ENCODE measurements around the gene CHST15. TPM values are rescaled to one million over a fixed set of nuclear protein-coding genes. Genes with fewer than 3 reads are reported as not detected.
A peak's percentile ranks its signal among the peaks of the same experiment; 100 is the strongest.
"Not testable (repeated sequence)": the region's sequence is repeated elsewhere in the genome, so short reads cannot be mapped to it uniquely, and the experiment has no call there.

The CHST15 gene
- polyA plus RNA-seq, 4 donors = 0.45 to 8.5 (median 4.0) TPM

- DNase-seq (no peak), FAIRE-seq (no peak)
- no peaks in the 10 kb centered on the region for H3K36me3 ChIP-seq (ENCODE audit: control insufficient read depth in 3 of 3, insufficient read depth in 2 of 3, low read depth in 1 of 3, low read length in 3 of 3)
- peaks cover 0 to under 1% (median 0%) of the 10 kb centered on the region in 3 donors for H3K4me1 ChIP-seq (ENCODE audit: control insufficient read depth in 3 of 3, insufficient read depth in 2 of 3, low read depth in 1 of 3, low read length in 2 of 3)
- WGBS, 3 donors = 53 to 61% (median 60%) methylated on average over 4 of the region's 4 CpGs
- no peak overlapping the region for H3K27ac ChIP-seq (ENCODE audit: low read depth in 1 of 3, low read length in 2 of 3)
- H3K4me3 ChIP-seq (ENCODE audit: low read depth in 1 of 3, low read length in 3 of 3) = no peak overlapping the region
- peaks cover 3 to 35% (median 5%) of the 10 kb centered on the region in 3 donors for H3K27me3 ChIP-seq (ENCODE audit: control insufficient read depth in 3 of 3, insufficient read depth in 3 of 3, low read length in 3 of 3)
- peaks cover 0 to 16% of the 10 kb centered on the region in 2 donors for H3K9me3 ChIP-seq (ENCODE audit: control insufficient read depth in 2 of 2, insufficient read depth in 1 of 2, low read depth in 1 of 2, low read length in 1 of 2)
These were observed 6.2 kb upstream of the CHST15 start for GRCh38 chr10:124099604-124100003.

GRCh38 chr10:124098575-124098974 lies 5.2 kb upstream of the CHST15 start:
- Histone ChIP-seq H3K27ac (ENCODE audit: low read depth in 1 of 3, low read length in 2 of 3) (no peak overlapping the region), H3K4me1 (ENCODE audit: control insufficient read depth in 3 of 3, insufficient read depth in 2 of 3, low read depth in 1 of 3, low read length in 2 of 3) (peaks cover 0 to 3% (median 3%) of the 10 kb centered on the region in 3 donors), H3K36me3 (ENCODE audit: control insufficient read depth in 3 of 3, insufficient read depth in 2 of 3, low read depth in 1 of 3, low read length in 3 of 3) (no peaks in the 10 kb centered on the region), H3K27me3 (ENCODE audit: control insufficient read depth in 3 of 3, insufficient read depth in 3 of 3, low read length in 3 of 3) (peaks cover 4 to 45% (median 5%) of the 10 kb centered on the region in 3 donors), H3K4me3 (ENCODE audit: low read depth in 1 of 3, low read length in 3 of 3) (no peak overlapping the region), H3K9me3 (ENCODE audit: control insufficient read depth in 2 of 2, insufficient read depth in 1 of 2, low read depth in 1 of 2, low read length in 1 of 2) (peaks cover 0 to 16% of the 10 kb centered on the region in 2 donors)
- DNase-seq (no peak), FAIRE-seq (no peak)
- WGBS, 3 donors = 84 to 90% (median 86%) methylated on average over 10 of the region's 10 CpGs

DNA sequence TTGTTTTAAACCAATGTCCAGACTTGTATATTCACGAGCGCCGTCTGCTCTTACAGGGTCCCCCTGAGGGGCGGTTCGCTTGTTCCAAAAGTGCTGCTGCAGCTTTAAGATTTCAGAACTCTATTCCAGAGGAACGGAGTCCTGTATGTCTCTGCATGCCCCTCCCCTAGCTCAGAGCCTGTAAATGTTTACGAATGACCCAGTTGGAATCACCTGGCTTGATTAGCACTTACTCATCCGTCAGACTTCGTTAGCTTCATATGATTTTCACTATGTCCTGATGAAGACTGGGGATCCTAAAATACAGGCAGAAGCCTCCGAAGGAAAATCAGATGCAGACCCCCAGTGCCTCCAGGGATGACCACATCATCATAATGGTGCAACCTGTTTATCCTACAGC lies 4.5 kb upstream of the CHST15 start:
- FAIRE-seq (no peak), DNase-seq (no peak)
- peaks cover 0 to 5% (median 3%) of the 10 kb centered on the region in 3 donors for H3K4me1 ChIP-seq (ENCODE audit: control insufficient read depth in 3 of 3, insufficient read depth in 2 of 3, low read depth in 1 of 3, low read length in 2 of 3)
- WGBS, 3 donors = 47 to 58% (median 51%) methylated on average over 10 of the region's 10 CpGs
- no peak overlapping the region for H3K27ac ChIP-seq (ENCODE audit: low read depth in 1 of 3, low read length in 2 of 3)
- H3K9me3 ChIP-seq (ENCODE audit: control insufficient read depth in 2 of 2, insufficient read depth in 1 of 2, low read depth in 1 of 2, low read length in 1 of 2) = peaks cover 0 to 16% of the 10 kb centered on the region in 2 donors
- H3K27me3 ChIP-seq (ENCODE audit: control insufficient read depth in 3 of 3, insufficient read depth in 3 of 3, low read length in 3 of 3) = peaks cover 5 to 50% (median 11%) of the 10 kb centered on the region in 3 donors
- H3K4me3 ChIP-seq (ENCODE audit: low read depth in 1 of 3, low read length in 3 of 3) = no peak overlapping the region
- H3K36me3 ChIP-seq (ENCODE audit: control insufficient read depth in 3 of 3, insufficient read depth in 2 of 3, low read depth in 1 of 3, low read length in 3 of 3) = no peaks in the 10 kb centered on the region

- Histone ChIP-seq H3K36me3 (ENCODE audit: control insufficient read depth in 3 of 3, insufficient read depth in 2 of 3, low read depth in 1 of 3, low read length in 3 of 3) (no peaks in the 10 kb centered on the region), H3K27ac (ENCODE audit: low read depth in 1 of 3, low read length in 2 of 3) (no peak overlapping the region), H3K4me3 (ENCODE audit: low read depth in 1 of 3, low read length in 3 of 3) (no peak overlapping the region), H3K9me3 (ENCODE audit: control insufficient read depth in 2 of 2, insufficient read depth in 1 of 2, low read depth in 1 of 2, low read length in 1 of 2) (peaks cover 0 to 16% of the 10 kb centered on the region in 2 donors), H3K4me1 (ENCODE audit: control insufficient read depth in 3 of 3, insufficient read depth in 2 of 3, low read depth in 1 of 3, low read length in 2 of 3) (peaks cover 0 to 8% (median 3%) of the 10 kb centered on the region in 3 donors), H3K27me3 (ENCODE audit: control insufficient read depth in 3 of 3, insufficient read depth in 3 of 3, low read length in 3 of 3) (peaks cover 5 to 60% (median 22%) of the 10 kb centered on the region in 3 donors)
- FAIRE-seq (no peak), DNase-seq (no peak)
- 72 to 90% (median 78%) methylated on average over 2 of the region's 2 CpGs for WGBS, 3 donors
These were observed 3.1 kb upstream of the CHST15 start for GRCh38 chr10:124096494-124096893.

- H3K9me3 ChIP-seq (ENCODE audit: control insufficient read depth in 2 of 2, insufficient read depth in 1 of 2, low read depth in 1 of 2, low read length in 1 of 2) = peaks cover 0 to 13% of the 10 kb centered on the region in 2 donors
- H3K36me3 ChIP-seq (ENCODE audit: control insufficient read depth in 3 of 3, insufficient read depth in 2 of 3, low read depth in 1 of 3, low read length in 3 of 3); H3K27ac ChIP-seq (ENCODE audit: low read depth in 1 of 3, low read length in 2 of 3); H3K4me1 ChIP-seq (ENCODE audit: control insufficient read depth in 3 of 3, insufficient read depth in 2 of 3, low read depth in 1 of 3, low read length in 2 of 3); DNase-seq; H3K4me3 ChIP-seq (ENCODE audit: low read depth in 1 of 3, low read length in 3 of 3); FAIRE-seq: not testable (repeated sequence)
- WGBS, 3 donors = 66 to 90% (median 79%) methylated on average over 16 of the region's 16 CpGs
- H3K27me3 ChIP-seq (ENCODE audit: control insufficient read depth in 3 of 3, insufficient read depth in 3 of 3, low read length in 3 of 3) = peaks cover 5 to 66% (median 26%) of the 10 kb centered on the region in 3 donors
These were observed 2.4 kb upstream of the CHST15 start for GRCh38 chr10:124095801-124096200.

- FAIRE-seq (no peak), DNase-seq (no peak)
- 25 to 45% (median 33%) methylated on average over 6 of the region's 6 CpGs for WGBS, 3 donors
- peaks cover 0 to 8% (median 3%) of the 10 kb centered on the region in 3 donors for H3K4me1 ChIP-seq (ENCODE audit: control insufficient read depth in 3 of 3, insufficient read depth in 2 of 3, low read depth in 1 of 3, low read length in 2 of 3)
- peak overlapping the region in 1 of 3 donors; percentile 17 for H3K27ac ChIP-seq (ENCODE audit: low read depth in 1 of 3, low read length in 2 of 3)
- peaks cover 5 to 74% (median 26%) of the 10 kb centered on the region in 3 donors for H3K27me3 ChIP-seq (ENCODE audit: control insufficient read depth in 3 of 3, insufficient read depth in 3 of 3, low read length in 3 of 3)
- no peaks in the 10 kb centered on the region for H3K36me3 ChIP-seq (ENCODE audit: control insufficient read depth in 3 of 3, insufficient read depth in 2 of 3, low read depth in 1 of 3, low read length in 3 of 3)
- H3K4me3 ChIP-seq (ENCODE audit: low read depth in 1 of 3, low read length in 3 of 3) = no peak overlapping the region
- peaks cover 0 to 8% of the 10 kb centered on the region in 2 donors for H3K9me3 ChIP-seq (ENCODE audit: control insufficient read depth in 2 of 2, insufficient read depth in 1 of 2, low read depth in 1 of 2, low read length in 1 of 2)
These were observed 1.7 kb upstream of the CHST15 start for GRCh38 chr10:124095096-124095495.

- WGBS, 3 donors = 13 to 20% (median 16%) methylated on average over 11 of the region's 11 CpGs
These were observed 1.0 kb upstream of the CHST15 start for GRCh38 chr10:124094419-124094785.

DNA sequence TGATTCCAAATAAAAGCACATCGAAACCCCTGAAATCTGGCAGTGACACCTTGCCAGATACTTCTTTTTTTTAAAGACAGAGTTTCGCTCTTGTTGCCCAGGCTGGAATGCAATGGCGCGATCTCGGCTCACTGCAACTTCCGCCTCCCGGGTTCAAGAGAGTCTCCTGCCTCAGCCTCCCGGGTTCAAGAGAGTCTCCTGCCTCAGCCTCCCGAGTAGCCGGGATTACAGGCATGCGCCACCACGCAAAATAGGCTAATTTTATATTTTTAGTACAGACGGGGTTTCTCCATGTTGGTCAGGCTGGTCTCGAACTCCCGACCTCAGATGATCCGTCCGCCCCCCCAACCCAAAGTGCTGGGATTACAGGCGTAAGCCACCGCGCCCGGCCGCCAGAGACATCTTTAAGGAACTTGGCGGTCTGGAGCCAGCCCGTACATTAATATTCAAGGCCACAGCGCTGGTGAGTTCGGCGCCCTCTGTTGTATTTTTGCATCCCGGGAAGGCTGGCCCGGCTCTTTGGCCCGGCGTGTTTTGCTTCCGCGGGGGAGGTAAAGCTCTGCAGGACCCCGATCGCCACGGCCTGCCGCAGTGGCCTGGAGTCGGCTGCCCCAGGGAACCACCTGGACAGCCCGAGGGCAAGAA lies 498 bp upstream of the CHST15 start:
- H3K36me3 ChIP-seq (ENCODE audit: control insufficient read depth in 3 of 3, insufficient read depth in 2 of 3, low read depth in 1 of 3, low read length in 3 of 3); FAIRE-seq; H3K9me3 ChIP-seq (ENCODE audit: control insufficient read depth in 2 of 2, insufficient read depth in 1 of 2, low read depth in 1 of 2, low read length in 1 of 2); H3K4me1 ChIP-seq (ENCODE audit: control insufficient read depth in 3 of 3, insufficient read depth in 2 of 3, low read depth in 1 of 3, low read length in 2 of 3); DNase-seq: not testable (repeated sequence)
- WGBS, 3 donors = 5 to 7% (median 5%) methylated on average over 39 of the region's 39 CpGs
- H3K27me3 ChIP-seq (ENCODE audit: control insufficient read depth in 3 of 3, insufficient read depth in 3 of 3, low read length in 3 of 3) = peaks cover 5 to 75% (median 23%) of the 10 kb centered on the region in 3 donors
- peak overlapping the region in 1 of 3 donors; percentile 89 for H3K27ac ChIP-seq (ENCODE audit: low read depth in 1 of 3, low read length in 2 of 3)
- H3K4me3 ChIP-seq (ENCODE audit: low read depth in 1 of 3, low read length in 3 of 3) = peak overlapping the region; percentile 44 to 58 (median 50)

More at GRCh38 chr10:124094419-124094785, 1.0 kb upstream of the CHST15 start:
- H3K4me3 ChIP-seq (ENCODE audit: low read depth in 1 of 3, low read length in 3 of 3) = peak overlapping the region in 1 of 3 donors; percentile 44
- H3K27me3 ChIP-seq (ENCODE audit: control insufficient read depth in 3 of 3, insufficient read depth in 3 of 3, low read length in 3 of 3) = peaks cover 5 to 77% (median 26%) of the 10 kb centered on the region in 3 donors
- peaks cover 0 to 8% (median 3%) of the 10 kb centered on the region in 3 donors for H3K4me1 ChIP-seq (ENCODE audit: control insufficient read depth in 3 of 3, insufficient read depth in 2 of 3, low read depth in 1 of 3, low read length in 2 of 3)
- no peaks in the 10 kb centered on the region for H3K36me3 ChIP-seq (ENCODE audit: control insufficient read depth in 3 of 3, insufficient read depth in 2 of 3, low read depth in 1 of 3, low read length in 3 of 3)
- peaks cover 0 to 5% of the 10 kb centered on the region in 2 donors for H3K9me3 ChIP-seq (ENCODE audit: control insufficient read depth in 2 of 2, insufficient read depth in 1 of 2, low read depth in 1 of 2, low read length in 1 of 2)
- peak overlapping the region in 1 of 3 donors; percentile 89 for H3K27ac ChIP-seq (ENCODE audit: low read depth in 1 of 3, low read length in 2 of 3)
- FAIRE-seq = no peak
- peak in 1 of 2 donors; percentile 50 for DNase-seq

Measured in small intestine (tissue), 7 donors.